HG03060 (cell line): ENCODE measurements around the gene MYO1A.

Experiments used
- ATAC-seq: cut with Tn5 transposase; IDR thresholded peaks from one replicate; pipeline ENCODE4 v1.9.1; 2021; ENCODE audit warnings: low read depth, moderate number of reproducible peaks; ENCODE audit not compliant: unreplicated experiment

Gene MYO1A

GRCh38 chr12:57049890-57050289, at the start of gene MYO1A:
Gene MYO1A, minus strand, starts transcription at chr12:57050129. Its CDS starts 1,806 bp downstream, at chr12:57048323.
- ATAC-seq, result no peak

- no peak for ATAC-seq
These were observed 49.3 kb upstream of the MYO1A start for GRCh38 chr12:57099047-57099714.

- ATAC-seq, result no peak
These were observed 48.6 kb upstream of the MYO1A start for GRCh38 chr12:57098546-57098945.

- no peak for ATAC-seq
These were observed 47.6 kb upstream of the MYO1A start for GRCh38 chr12:57097554-57097835.

GRCh38 chr12:57096748-57097553, 47.0 kb upstream of the MYO1A start:
- ATAC-seq, result no peak

GRCh38 chr12:57096099-57096572, 46.2 kb upstream of the MYO1A start:
- no peak for ATAC-seq

- ATAC-seq, result no peak
These were observed 45.5 kb upstream of the MYO1A start for GRCh38 chr12:57095440-57095839.

GRCh38 chr12:57094208-57095160, 44.6 kb upstream of the MYO1A start:
- ATAC-seq, result no peak

- no peak for ATAC-seq
These were observed 43.7 kb upstream of the MYO1A start for GRCh38 chr12:57093415-57094207.

GRCh38 chr12:57092876-57093414, 43.0 kb upstream of the MYO1A start:
- ATAC-seq, result no peak

- no peak for ATAC-seq
These were observed 42.6 kb upstream of the MYO1A start for GRCh38 chr12:57092529-57092862.

GRCh38 chr12:57091638-57092528, 42.0 kb upstream of the MYO1A start:
- no peak for ATAC-seq

GRCh38 chr12:57090924-57091637, 41.2 kb upstream of the MYO1A start:
- ATAC-seq, result no peak

GRCh38 chr12:57090490-57090889, 40.6 kb upstream of the MYO1A start:
- ATAC-seq, result no peak

GRCh38 chr12:57089271-57090245, 39.6 kb upstream of the MYO1A start:
- no peak for ATAC-seq

- ATAC-seq, result no peak
These were observed 38.7 kb upstream of the MYO1A start, which contains the start of gene NAB2 for GRCh38 chr12:57088354-57089270. Gene NAB2, plus strand, starts transcription at chr12:57089114. Its CDS starts 158 bp downstream, at chr12:57089272.
